Astrocyte (in vitro differentiated cells and primary cell): ENCODE results near the gene TRAFD1.

Source experiments
- CTCF ChIP-seq: IDR thresholded peaks from 2 replicates; pipeline ENCODE4 v1.5.1; 2011; ENCODE audit warnings: low read depth, mild to moderate bottlenecking, inconsistent platforms, low read length, moderate library complexity; ENCODE audit not compliant: insufficient read depth
- EZH2 ChIP-seq: IDR thresholded peaks from 2 replicates; pipeline ENCODE4 v1.6.1; 2012; ENCODE audit warnings: mild to moderate bottlenecking, low read length, inconsistent platforms; ENCODE audit not compliant: insufficient read depth

- TF ChIP-seq CTCF (no peak), EZH2 (no peak)
Observed at GRCh38 chr12:112165624-112166023, 40.3 kb downstream of the TRAFD1 start.
